Activated CD8-positive, alpha-beta memory T cell treated with anti-CD3 and anti-CD28 coated beads, Interleukin-2, amount 50 U/mL, for 1 hour (primary cell): ENCODE data around the gene CELSR2.
"Not testable (repeated sequence)": the region's sequence is repeated elsewhere in the genome, so short reads cannot be mapped to it uniquely, and the experiment has no call there.

Source experiments
- DNase-seq: peaks from one replicate; pipeline ENCODE4 v3.0.0-alpha.2; 2020; ENCODE audit errors: extremely low read depth

Gene CELSR2

GRCh38 chr1:109248797-109249629, at the start of gene CELSR2:
TSS of gene CELSR2 (plus strand) at chr1:109249539. CDS start at chr1:109250080, 541 bp downstream.
- DNase-seq: no peak

GRCh38 chr1:109199710-109200109, 49.6 kb upstream of the CELSR2 start:
- DNase-seq: no peak

- no peak for DNase-seq
Observed at GRCh38 chr1:109201123-109201703, 48.1 kb upstream of the CELSR2 start.

GRCh38 chr1:109204484-109204883, 44.9 kb upstream of the CELSR2 start:
- DNase-seq: no peak

DNA sequence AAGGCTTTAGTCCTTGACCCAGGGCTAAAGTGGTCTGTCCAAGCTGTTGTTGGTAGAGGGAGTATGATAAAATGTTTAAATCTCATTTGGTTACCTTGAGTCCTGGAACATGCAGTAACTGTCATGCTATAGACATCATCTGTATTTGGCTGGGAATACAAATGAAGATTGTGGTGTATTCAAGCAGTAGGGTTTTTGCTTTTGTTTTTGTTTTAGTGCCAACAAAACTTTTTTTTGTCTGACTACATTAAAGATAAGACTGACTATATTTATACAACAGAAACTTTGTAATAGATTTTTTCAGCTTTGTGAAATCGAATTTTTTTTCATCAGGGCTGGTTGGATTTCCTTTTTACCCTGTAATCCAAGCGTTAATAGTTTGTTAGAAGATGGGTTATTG, 43.0 kb upstream of the CELSR2 start:
- no peak for DNase-seq

DNA sequence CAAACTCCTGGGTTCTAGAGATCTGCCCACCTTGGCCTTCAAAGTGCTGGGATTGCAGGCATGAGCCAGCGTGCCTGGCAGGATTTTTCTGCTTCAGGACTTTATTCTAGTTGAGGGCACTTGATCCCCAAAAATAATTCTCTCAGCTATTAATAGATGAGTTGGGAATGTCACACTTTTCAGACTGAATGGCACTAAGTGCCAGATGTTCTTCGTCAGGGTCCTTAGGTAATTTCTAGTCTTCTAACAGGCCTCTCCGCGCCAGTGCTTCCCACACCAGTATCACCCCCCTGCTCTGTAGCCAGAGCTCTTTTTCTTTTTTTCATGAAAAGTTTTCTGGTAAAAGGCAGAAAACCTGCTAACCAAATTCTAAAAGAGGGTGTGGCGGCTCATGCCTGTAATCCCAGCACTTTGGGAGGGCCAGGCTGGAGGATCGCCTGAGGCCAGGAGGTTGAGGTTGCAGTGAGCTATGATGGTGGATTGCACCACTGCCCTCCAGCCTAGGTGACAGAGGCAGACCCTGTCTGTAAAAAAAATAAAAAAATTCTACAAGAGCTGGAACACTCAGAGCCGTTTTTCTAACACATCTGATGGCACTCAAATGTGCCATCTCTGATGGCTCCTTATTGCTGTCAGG, 41.8 kb upstream of the CELSR2 start:
- no peak for DNase-seq

- DNase-seq: no peak
Observed at GRCh38 chr1:109208394-109208793, 40.9 kb upstream of the CELSR2 start.

DNA sequence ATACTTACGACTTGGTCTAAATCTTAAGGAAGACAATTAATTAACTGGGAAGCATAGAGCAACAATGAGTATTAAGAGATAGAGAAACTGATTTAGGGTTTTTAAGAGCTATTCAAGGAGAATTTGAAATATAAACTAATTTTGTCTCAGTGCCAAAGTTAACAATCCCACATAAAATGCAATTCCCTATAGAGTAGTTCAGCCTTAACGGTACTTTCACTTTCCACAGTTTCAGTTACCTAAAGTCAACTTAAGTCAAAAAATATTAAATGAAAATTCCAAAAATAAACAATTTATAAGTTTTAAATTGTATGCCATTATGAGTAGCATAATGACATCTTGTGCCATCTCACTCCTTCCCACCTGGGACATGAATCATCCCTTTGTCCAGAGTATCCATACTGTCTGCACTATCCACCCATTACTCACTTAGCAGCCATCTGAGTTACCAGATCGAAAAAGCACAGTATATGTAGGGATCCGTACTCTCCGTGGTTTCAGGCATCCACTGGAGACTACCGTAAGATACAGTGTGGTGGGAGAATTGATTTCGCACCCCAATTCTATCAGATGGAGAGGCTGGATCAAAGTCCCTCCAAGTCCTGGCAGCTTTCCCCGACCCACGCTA, 40.4 kb upstream of the CELSR2 start:
- no peak for DNase-seq

GRCh38 chr1:109210058-109210457, 39.3 kb upstream of the CELSR2 start:
- DNase-seq: no peak

DNA sequence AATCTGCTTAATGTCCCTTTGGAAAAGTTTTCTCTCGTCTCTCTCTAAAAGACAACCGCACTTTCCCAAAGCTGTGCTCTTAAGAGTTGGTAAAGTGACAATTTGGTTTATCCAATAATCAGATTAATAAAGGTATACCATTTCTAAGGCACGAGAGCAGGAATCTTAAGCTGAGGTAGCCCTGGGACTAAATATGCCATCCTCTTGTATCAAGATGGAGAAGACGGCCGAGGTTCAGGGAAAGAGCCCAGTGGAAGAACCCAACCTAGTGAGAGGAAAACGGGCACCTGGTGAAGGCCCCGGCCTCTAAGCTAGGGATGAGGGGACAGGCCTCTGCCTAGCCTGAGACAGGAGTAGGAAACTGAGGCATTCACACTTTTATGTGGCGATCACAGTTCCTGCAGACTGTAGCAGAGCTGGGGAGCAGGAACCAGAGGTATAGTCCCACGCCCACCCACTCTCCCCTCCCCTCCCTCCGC, 36.0 kb upstream of the CELSR2 start:
- no peak for DNase-seq

DNA sequence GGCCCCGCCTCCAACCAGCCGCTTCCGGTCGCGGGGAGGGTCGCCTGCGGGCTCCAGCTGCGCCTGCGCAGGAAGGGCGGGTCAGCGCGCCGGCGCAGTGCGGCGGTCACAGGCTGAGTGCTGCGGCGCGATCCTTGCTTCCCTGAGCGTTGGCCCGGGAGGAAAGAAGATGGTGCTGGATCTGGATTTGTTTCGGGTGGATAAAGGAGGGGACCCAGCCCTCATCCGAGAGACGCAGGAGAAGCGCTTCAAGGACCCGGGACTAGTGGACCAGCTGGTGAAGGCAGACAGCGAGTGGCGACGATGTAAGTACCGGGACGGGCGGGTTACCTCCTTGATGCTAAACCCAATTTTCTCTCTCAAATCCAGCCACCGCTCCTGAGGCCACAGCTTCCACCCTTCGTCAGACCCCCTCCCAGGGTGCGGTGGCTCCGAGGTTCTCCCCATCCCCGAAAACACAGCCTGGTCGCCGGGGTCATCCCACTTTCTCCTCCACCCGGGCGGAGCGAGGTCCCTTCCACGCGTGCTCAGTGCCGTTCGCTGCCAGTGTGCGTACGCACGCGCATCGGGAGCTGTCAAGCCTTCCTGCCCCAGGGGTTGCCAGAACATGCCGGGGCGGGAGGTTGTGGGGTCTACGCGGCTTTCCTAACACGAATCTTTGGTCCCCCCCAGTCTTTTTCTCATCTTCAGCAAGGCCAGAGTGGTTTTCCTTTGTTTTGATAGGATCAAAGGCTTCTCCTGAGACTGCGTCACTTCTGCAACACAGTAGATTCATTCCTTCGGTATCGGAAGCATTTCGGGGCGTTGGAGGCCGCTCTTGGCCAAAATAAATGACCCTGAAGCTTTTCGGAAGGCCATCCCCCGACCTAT, 35.3 kb upstream of the CELSR2 start, which contains the start of gene SARS1:
SARS1 (plus strand) TSS at position 95 of the 870 bp plus-strand sequence; CDS start at position 170, 75 bp downstream.
- peak; percentile 55 for DNase-seq

DNA sequence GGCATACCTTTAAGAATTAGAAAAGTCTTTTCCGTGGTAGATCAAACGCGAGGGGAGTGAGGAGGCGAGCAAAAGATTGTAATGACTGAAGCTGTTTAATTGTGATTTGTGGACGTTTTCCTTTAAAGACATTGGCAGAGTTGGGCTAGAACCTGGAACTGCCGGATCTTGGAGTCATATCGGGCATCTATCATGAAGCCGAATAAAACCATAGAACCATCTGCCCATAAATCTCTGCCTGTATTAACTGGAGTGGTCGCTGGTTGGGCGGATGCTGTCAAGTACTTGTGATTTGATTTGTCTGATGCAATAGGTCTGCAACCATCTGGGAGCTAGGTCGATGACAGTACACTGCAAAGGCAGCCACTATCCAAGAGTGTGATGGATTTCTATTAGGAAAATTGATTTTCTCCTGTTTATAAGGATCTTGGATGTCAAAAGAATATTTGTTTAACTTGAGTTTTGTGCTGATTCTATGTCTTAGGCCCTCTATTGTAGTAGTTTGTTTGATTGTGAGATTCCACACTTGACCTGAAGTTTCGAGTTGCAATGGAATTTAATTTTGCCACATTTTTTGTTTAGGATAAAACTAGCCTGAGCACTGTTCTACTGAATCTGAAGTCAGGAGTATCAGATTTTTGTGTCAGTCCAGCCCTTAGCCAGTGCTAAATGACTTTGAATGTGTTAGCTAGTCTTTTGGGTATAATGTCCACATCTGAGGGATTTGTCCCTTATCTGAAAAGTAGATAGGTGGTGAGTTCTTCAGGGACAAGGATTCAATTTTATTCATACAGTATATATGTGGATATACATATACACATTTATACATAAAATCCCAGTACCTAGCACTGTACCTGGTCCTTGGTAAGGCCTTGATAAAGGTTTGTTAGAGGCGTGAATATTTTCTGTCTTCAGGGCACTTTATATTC, 34.4 kb upstream of the CELSR2 start:
- no peak for DNase-seq

DNA sequence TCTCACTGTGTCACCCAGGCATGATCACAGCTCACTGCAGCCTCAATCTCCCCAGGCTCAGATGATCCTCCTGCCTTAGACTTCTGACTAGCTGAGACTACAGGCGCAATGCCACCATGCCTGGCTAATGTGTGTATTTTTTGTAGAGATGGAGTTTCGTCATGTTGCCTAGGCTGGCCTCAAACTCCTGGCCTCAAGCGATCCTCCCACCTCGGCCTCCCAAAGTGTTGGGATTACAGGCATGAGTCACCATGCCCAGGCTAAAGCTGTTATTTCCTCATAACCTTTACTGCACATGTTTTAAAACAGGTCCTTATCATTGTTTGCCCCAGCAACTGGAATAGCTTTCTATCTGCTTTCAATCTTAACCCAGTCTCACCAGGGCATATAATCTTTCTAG, 32.7 kb upstream of the CELSR2 start:
- DNase-seq: no peak

DNA sequence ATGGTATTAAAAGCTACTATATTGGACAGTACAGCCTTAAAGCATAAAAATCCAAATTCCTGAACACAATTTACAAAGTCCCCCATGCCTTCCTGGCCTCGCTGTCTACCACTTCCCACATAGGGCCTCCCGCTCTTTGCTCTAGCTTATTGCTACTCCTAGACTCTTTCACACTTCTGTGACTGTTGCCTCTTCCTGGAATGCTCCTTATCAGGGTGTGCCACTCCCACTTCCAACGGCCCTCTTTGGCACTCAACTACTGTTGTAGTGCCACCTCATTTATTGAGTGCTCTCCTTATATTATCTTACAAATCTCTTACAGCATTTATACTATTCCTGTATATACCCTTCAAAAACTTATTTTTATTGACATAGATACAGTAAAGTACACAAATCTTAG, 30.8 kb upstream of the CELSR2 start:
- DNase-seq: no peak

DNA sequence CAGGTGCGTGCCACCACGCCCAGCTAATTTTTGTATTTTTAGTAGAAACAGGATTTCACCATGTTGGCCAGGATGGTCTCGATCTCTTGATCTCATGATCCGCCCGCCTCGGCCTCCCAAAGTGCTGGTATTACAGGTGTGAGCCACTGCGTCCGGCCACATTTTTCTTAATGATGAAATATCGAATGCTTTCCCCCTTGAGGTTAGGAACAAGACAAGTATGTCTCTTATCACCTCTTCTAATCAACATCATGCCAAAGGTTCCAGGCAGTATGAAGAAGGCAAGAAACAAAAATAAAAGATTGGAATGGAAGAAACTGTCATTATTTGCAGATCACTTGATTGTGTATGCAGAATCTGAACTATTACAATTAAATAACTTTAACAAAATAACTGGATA, 28.1 kb upstream of the CELSR2 start:
- DNase-seq: not testable (repeated sequence)

DNA sequence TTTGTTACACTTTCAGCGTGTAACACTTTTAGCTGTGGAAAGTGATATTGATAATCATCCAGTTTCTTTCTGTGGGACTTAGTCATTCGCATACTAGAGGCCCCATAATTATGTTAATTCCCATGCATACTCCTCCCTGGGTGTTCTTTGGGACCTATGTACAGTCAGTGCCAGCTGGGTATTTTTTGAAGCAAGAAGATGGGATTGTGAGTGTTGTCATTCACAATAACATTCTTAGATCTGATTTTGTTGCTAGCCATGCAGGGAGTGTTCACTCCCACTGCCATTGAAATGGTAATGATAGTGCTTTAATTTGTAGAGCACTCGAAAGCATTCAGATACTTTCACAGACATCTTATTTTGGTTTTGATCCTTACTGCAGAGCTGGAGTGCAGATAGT, 24.0 kb upstream of the CELSR2 start:
- DNase-seq: no peak

DNA sequence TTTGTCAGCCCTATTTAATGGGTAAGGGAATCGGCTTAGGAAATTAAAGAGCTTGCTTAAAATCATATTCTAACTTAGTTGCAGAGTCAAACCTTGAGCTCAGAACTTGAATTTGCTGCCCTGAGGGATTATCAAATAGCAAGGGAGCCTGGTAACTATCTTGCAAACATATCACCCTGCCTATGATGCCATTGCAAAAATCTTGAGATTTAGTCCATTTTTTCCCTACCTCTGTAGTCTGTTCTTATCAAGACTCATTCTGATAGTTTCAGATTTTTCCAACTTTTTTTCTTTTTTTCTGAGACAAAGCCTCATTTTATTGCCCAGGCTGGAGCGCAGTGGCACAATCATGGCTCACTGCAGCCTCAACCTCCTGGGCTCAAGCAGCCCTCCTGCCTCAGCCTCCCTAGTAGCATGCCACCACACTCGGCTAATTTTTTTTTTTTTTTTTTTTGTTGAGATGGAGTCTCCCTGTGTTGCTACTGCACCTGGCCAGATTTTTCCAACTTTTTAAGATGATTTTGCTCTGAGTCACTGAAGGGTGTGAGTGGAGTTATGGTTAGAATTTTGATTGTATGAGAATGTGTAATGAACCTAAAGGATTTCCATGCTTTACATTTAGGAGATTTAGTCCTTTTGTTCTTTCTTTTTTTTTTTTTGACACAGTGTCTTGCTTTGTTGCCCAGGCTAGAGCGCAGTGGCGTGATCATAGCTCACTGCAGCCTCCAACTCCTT, 23.5 kb upstream of the CELSR2 start:
- DNase-seq: no peak

GRCh38 chr1:109228167-109228566, 21.2 kb upstream of the CELSR2 start:
- DNase-seq: no peak

- DNase-seq: no peak
Observed at GRCh38 chr1:109229531-109230127, 19.7 kb upstream of the CELSR2 start.
